ENCODE data around the gene TEX54.

DNA sequence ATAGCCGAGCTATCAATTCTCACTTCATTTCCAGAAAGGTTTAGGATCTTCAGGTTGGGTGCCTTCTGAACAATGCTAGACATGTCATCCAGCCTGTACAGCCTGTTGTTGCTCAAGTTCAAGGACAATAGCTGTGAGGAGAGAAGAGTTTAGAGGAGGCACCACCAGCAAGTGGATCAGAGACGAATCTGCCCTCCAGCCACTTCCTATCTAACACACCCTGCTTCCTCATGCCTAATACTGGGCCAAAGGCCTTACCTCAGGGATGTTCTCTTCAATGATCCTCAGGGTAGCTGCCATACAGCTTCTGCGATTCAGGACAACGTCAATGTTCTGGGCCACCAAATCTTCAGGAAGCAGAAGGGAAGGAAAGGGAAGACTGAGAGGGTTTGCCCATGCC is 31.6 kb downstream of the TEX54 start:
- TF ChIP-seq, protein P1, sequence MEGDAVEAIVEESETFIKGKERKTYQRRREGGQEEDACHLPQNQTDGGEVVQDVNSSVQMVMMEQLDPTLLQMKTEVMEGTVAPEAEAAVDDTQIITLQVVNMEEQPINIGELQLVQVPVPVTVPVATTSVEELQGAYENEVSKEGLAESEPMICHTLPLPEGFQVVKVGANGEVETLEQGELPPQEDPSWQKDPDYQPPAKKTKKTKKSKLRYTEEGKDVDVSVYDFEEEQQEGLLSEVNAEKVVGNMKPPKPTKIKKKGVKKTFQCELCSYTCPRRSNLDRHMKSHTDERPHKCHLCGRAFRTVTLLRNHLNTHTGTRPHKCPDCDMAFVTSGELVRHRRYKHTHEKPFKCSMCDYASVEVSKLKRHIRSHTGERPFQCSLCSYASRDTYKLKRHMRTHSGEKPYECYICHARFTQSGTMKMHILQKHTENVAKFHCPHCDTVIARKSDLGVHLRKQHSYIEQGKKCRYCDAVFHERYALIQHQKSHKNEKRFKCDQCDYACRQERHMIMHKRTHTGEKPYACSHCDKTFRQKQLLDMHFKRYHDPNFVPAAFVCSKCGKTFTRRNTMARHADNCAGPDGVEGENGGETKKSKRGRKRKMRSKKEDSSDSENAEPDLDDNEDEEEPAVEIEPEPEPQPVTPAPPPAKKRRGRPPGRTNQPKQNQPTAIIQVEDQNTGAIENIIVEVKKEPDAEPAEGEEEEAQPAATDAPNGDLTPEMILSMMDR (IDR thresholded peaks at IDR 0.05) = no peak
- TF ChIP-seq POLR2AphosphoS5 (IDR thresholded peaks at IDR 0.05) (no peak), POLR2A (IDR thresholded peaks at IDR 0.05) (no peak)

Measured in breast epithelium (tissue), 3 donors.